DND-41 (cell line): Measurements from ENCODE around the gene ATP8A2.
A peak's percentile ranks its signal among the peaks of the same experiment; 100 is the strongest.
"Not testable (repeated sequence)": the region's sequence is repeated elsewhere in the genome, so short reads cannot be mapped to it uniquely, and the experiment has no call there.

Experiments
- ATAC-seq: fragments of 200-7000 bp; cut with Tn5 transposase; 3 replicates; pipeline ENCODE4 v1.9.1; 2021; ENCODE audit warnings: low read depth; ENCODE audit not compliant: insufficient read depth
- DNase-seq: peaks from one replicate; pipeline ENCODE4 v3.0.0-alpha.2; 2020
- H2AFZ ChIP-seq: 2 replicates; pipeline ENCODE4 v1.6.0; 2012; ENCODE audit warnings: low read depth, low read length
- H3K27ac ChIP-seq: 2 replicates; pipeline ENCODE4 v1.5.1; 2012; ENCODE audit warnings: low read length, inconsistent platforms
- H3K27me3 ChIP-seq: fragments of 200-600 bp; sonication (generic); 2 replicates; pipeline ENCODE4 v1.6.0; 2012; ENCODE audit warnings: low read length, mild to moderate bottlenecking, inconsistent platforms; ENCODE audit not compliant: insufficient read depth, poor library complexity
- H3K36me3 ChIP-seq: 2 replicates; pipeline ENCODE4 v1.5.1; 2012; ENCODE audit warnings: low read length, inconsistent platforms; ENCODE audit not compliant: insufficient read depth
- H3K4me1 ChIP-seq: 2 replicates; pipeline ENCODE4 v1.5.1; 2012; ENCODE audit warnings: mild to moderate bottlenecking, low read length; ENCODE audit not compliant: insufficient read depth
- H3K4me2 ChIP-seq: 2 replicates; pipeline ENCODE4 v1.6.0; 2012; ENCODE audit warnings: mild to moderate bottlenecking, moderate library complexity, low read length, inconsistent platforms; ENCODE audit not compliant: insufficient read depth
- H3K4me3 ChIP-seq, 2 experiments: fragments of 200-600 bp in 1 of 2; shearing (Covaris generic) in 1 of 2; 2 replicates each; pipeline ENCODE4 v1.5.1; 2012 to 2016; ENCODE audit warnings: inconsistent platforms in 2 of 2, low read length in 2 of 2, mild to moderate bottlenecking in 2 of 2, low read depth in 1 of 2, moderate library complexity in 1 of 2
- H3K79me2 ChIP-seq: 2 replicates; pipeline ENCODE4 v1.6.0; 2012; ENCODE audit warnings: low read length, inconsistent platforms; ENCODE audit not compliant: insufficient read depth
- H3K9ac ChIP-seq: 2 replicates; pipeline ENCODE4 v1.6.0; 2012; ENCODE audit warnings: low read depth, mild to moderate bottlenecking, inconsistent platforms, low read length, moderate library complexity
- H3K9me3 ChIP-seq: 2 replicates; pipeline ENCODE4 v1.5.1; 2012; ENCODE audit warnings: low read length, moderate library complexity, mild to moderate bottlenecking, inconsistent platforms; ENCODE audit not compliant: insufficient read depth, severe bottlenecking
- H4K20me1 ChIP-seq: 2 replicates; pipeline ENCODE4 v1.6.0; 2012; ENCODE audit warnings: low read length; ENCODE audit not compliant: insufficient read depth
- EZH2 ChIP-seq: IDR thresholded peaks from 3 replicates; pipeline ENCODE4 v1.6.1; 2012; ENCODE audit warnings: borderline replicate concordance, low read depth, mild to moderate bottlenecking, moderate library complexity, low read length, inconsistent platforms; ENCODE audit not compliant: severe bottlenecking
- TF ChIP-seq, protein P1 (sequence below): IDR thresholded peaks from 2 replicates; pipeline ENCODE4 v1.5.1; 2012; ENCODE audit warnings: borderline replicate concordance, low read length, moderate library complexity, mild to moderate bottlenecking; ENCODE audit not compliant: poor library complexity, severe bottlenecking; ENCODE audit errors: extremely low read depth

Gene ATP8A2

DNA sequence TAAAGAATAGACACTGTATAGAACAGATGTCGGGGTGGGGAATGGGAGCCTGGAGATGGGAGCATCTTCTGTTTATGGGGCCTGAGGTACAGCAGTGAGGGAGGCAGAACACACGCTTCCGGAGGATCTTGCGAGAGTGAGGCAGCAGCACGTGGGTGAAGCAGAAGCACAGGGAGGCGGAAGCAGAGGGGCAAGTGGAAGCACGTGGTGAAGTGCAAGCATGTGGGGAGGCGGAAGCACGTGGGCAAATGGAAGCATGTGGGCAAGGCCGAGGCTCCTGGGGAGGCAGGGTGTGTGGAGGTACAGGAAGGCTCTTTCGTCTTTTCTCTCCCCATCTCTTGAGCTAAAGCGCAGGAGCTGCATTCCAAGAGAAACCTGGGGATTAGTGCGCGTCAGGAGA lies 198.4 kb downstream of the ATP8A2 start:
- Histone ChIP-seq H3K27ac (no peak overlapping the region), H3K9ac (no peak overlapping the region), H3K9me3 (no peaks in the 10 kb centered on the region), H3K4me1 (peaks cover 7% of the 10 kb centered on the region), H3K36me3 (no peaks in the 10 kb centered on the region), H3K79me2 (no peaks in the 10 kb centered on the region), H3K4me3 (no peak overlapping the region), H2AFZ (no peak overlapping the region), H4K20me1 (no peaks in the 10 kb centered on the region), H3K4me2 (no peak overlapping the region), H3K27me3 (no peaks in the 10 kb centered on the region)
- ATAC-seq (no peak), DNase-seq (no peak)
- TF ChIP-seq EZH2: no peak
- TF ChIP-seq, protein P1, sequence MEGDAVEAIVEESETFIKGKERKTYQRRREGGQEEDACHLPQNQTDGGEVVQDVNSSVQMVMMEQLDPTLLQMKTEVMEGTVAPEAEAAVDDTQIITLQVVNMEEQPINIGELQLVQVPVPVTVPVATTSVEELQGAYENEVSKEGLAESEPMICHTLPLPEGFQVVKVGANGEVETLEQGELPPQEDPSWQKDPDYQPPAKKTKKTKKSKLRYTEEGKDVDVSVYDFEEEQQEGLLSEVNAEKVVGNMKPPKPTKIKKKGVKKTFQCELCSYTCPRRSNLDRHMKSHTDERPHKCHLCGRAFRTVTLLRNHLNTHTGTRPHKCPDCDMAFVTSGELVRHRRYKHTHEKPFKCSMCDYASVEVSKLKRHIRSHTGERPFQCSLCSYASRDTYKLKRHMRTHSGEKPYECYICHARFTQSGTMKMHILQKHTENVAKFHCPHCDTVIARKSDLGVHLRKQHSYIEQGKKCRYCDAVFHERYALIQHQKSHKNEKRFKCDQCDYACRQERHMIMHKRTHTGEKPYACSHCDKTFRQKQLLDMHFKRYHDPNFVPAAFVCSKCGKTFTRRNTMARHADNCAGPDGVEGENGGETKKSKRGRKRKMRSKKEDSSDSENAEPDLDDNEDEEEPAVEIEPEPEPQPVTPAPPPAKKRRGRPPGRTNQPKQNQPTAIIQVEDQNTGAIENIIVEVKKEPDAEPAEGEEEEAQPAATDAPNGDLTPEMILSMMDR: no peak

DNA sequence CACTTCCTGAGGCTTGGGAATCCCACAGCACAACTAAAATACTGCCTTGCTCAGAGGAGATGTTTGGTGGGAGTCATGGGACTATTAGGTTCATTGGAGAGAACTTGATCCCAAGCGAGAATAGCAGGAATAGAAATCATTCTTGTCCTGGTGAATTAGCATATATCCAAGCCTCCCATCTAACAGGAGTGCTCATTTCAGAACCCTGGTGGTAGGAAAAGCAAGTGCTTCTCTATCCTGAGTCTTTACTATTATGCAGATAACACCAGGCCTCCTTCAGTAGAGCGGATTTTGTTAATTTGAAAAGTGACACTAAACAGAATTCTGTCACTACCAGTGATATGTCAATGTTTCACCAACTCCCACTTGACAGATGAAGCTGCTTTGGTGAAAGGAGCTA lies 199.5 kb downstream of the ATP8A2 start:
- Histone ChIP-seq H3K9me3 (no peaks in the 10 kb centered on the region), H3K36me3 (no peaks in the 10 kb centered on the region), H3K4me3 (no peak overlapping the region), H3K4me2 (no peak overlapping the region), H3K4me1 (peaks cover 18% of the 10 kb centered on the region), H3K27me3 (no peaks in the 10 kb centered on the region), H2AFZ (no peak overlapping the region), H3K9ac (no peak overlapping the region), H4K20me1 (no peaks in the 10 kb centered on the region), H3K27ac (no peak overlapping the region), H3K79me2 (no peaks in the 10 kb centered on the region)
- TF ChIP-seq, protein P1: no peak
- no peak for TF ChIP-seq EZH2
- DNase-seq (no peak), ATAC-seq (no peak)

DNA sequence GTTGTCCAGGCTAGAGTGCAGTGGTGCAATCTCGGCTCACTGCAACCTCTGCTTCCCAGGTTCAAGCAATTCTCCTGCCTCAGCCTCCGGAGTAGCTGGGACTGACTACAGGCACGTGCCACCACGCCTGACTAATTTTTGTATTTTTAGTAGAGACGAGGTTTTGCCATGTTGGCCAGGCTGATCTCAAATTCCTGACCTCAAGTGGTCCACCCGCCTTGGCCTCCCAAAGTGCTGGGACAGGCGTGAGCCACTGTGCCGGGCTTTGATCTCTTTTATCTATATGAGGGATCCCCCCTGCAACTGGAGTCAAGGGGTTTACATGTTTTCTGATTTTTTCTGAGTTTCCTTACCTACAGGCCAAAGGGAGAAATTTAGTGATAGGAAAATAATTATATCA lies 200.4 kb downstream of the ATP8A2 start:
- peaks cover 25% of the 10 kb centered on the region for H3K4me1 ChIP-seq
- not testable (repeated sequence) for H3K4me3 ChIP-seq, H3K9ac ChIP-seq, DNase-seq, H3K4me2 ChIP-seq, H4K20me1 ChIP-seq, H3K27ac ChIP-seq, H3K36me3 ChIP-seq, ATAC-seq, H3K27me3 ChIP-seq, H3K79me2 ChIP-seq, H2AFZ ChIP-seq, H3K9me3 ChIP-seq

DNA sequence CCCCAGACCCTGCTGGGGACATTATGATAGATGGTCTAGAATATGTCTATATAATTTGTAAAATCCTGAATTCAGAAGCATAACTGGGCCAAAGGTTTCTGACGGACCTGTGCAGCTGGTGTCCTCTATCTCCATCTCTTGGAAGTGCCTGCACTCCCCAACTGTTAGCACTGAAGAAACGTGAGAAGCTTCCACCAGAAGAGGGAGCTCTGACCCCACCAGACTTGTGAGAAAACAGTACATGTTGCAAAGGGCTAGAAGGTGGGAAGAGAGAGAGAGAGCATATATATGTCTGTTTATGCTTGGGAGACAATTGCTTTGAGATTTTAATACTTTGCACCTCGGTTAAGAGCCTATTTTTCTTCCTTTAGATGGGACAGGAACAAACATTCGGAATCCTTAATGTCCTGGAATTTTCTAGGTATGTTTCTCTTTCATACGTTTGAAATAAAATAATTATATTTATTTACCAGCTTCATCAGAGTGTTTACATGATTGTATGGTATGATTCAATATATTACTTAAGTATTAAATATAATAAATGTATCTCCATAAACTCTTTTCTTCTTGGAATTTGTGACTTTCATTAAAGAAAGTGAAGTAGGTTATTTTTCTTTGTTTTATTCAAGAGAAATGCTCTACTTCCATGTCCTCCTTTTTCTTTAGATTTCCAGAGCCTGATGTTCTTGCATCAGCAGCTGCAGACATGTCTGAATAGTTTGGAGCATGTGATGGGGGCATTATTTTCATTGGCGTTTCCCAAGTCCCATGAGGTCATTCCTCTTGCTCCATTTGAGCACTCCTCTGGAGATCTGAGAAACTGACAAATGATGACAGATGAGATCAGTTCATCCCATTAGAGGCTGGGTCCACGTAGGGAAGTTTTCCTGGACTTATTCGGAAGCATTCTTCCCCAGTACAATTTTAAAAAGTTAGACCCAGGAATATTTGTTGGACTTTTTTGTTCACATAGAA lies 202.9 kb downstream of the ATP8A2 start:
- ATAC-seq: peak; percentile 95
- Histone ChIP-seq H3K4me1 (peaks cover 25% of the 10 kb centered on the region), H3K27ac (0 out of 2 replicates have a peak overlapping the region, but pooled peaks have one; percentile 5), H3K9ac (no peak overlapping the region), H3K4me3 (no peak overlapping the region), H3K4me2 (no peak overlapping the region), H3K9me3 (no peaks in the 10 kb centered on the region), H3K79me2 (no peaks in the 10 kb centered on the region), H2AFZ (no peak overlapping the region), H3K27me3 (no peaks in the 10 kb centered on the region), H4K20me1 (no peaks in the 10 kb centered on the region), H3K36me3 (no peaks in the 10 kb centered on the region)
- DNase-seq: peak; percentile 87
- no peak for TF ChIP-seq EZH2
- TF ChIP-seq, protein P1: peak; percentile 98
